ENCODE data around the gene GRM8. TPM values are rescaled to one million over a fixed set of nuclear protein-coding genes. Genes with fewer than 3 reads are reported as not detected.

The GRM8 gene
- total RNA-seq, 1 donor from 2014 or later: 7.8 TPM

DNA sequence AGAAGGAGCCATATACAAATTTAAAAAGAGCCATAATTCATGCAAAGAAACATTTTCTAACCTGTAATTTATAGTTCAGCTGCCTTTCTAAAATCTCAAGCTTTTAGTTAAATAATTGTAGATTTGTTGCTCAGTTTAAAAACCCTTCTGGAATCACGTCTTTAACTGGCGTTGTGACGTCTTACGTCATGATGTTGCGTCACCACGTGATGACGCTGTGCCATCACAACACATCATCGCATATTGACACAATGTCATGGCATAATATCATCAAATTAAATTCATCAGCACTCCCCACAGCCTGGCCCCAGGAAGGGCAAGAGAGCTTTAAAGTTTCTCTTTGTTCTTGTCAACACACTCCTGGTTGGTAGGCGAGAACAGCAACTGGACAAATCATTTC, 194.8 kb downstream of the GRM8 start:
- H3K4me1 Mint-ChIP-seq (ENCODE audit: low read depth, unreplicated experiment): no peaks in the 10 kb centered on the region
- H3K27ac Mint-ChIP-seq (ENCODE audit: unreplicated experiment): no peak overlapping the region
- no peak for TF ChIP-seq CTCF (IDR thresholded peaks at IDR 0.05; ENCODE audit: partially characterized antibody, unreplicated experiment)
- H3K9me3 Mint-ChIP-seq (ENCODE audit: unreplicated experiment): no peaks in the 10 kb centered on the region
- H3K36me3 Mint-ChIP-seq (ENCODE audit: unreplicated experiment): no peaks in the 10 kb centered on the region
- H3K4me3 Mint-ChIP-seq (ENCODE audit: unreplicated experiment): no peak overlapping the region
- H3K27me3 Mint-ChIP-seq (ENCODE audit: unreplicated experiment): no peaks in the 10 kb centered on the region
- DNase-seq: no peak

GRCh38 chr7:127056202-127056601, 196.5 kb downstream of the GRM8 start:
- no peak for DNase-seq
- no peak overlapping the region for H3K27ac Mint-ChIP-seq (ENCODE audit: unreplicated experiment)
- H3K4me3 Mint-ChIP-seq (ENCODE audit: unreplicated experiment): no peak overlapping the region
- no peaks in the 10 kb centered on the region for H3K27me3 Mint-ChIP-seq (ENCODE audit: unreplicated experiment)
- H3K9me3 Mint-ChIP-seq (ENCODE audit: unreplicated experiment): no peaks in the 10 kb centered on the region
- no peak for TF ChIP-seq CTCF (IDR thresholded peaks at IDR 0.05; ENCODE audit: partially characterized antibody, unreplicated experiment)
- H3K4me1 Mint-ChIP-seq (ENCODE audit: low read depth, unreplicated experiment): no peaks in the 10 kb centered on the region
- H3K36me3 Mint-ChIP-seq (ENCODE audit: unreplicated experiment): no peaks in the 10 kb centered on the region

DNA sequence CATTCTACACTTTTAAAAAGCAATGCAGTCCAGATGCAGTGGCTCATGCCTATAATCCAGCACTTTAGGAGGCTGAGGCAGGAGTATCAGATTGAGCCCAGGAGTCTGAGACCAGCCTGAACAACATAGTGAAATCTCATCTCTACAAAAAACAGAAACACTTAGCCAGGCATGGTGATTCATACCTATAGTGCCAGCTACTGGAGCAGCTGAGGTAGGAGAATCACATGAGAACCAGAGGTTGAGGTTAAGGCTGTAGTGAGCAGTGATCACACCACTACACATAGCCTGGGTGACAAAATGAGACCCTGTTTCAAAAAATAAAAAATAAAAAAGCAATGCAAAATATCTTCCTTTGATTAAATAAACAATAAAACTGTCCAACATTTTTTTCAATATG, 205.2 kb downstream of the GRM8 start:
- no peak overlapping the region for H3K4me3 Mint-ChIP-seq (ENCODE audit: unreplicated experiment)
- H3K4me1 Mint-ChIP-seq (ENCODE audit: low read depth, unreplicated experiment): no peaks in the 10 kb centered on the region
- no peak for DNase-seq
- no peaks in the 10 kb centered on the region for H3K9me3 Mint-ChIP-seq (ENCODE audit: unreplicated experiment)
- TF ChIP-seq CTCF (IDR thresholded peaks at IDR 0.05; ENCODE audit: partially characterized antibody, unreplicated experiment): no peak
- H3K27ac Mint-ChIP-seq (ENCODE audit: unreplicated experiment): no peak overlapping the region
- H3K27me3 Mint-ChIP-seq (ENCODE audit: unreplicated experiment): peaks cover 2% of the 10 kb centered on the region
- no peaks in the 10 kb centered on the region for H3K36me3 Mint-ChIP-seq (ENCODE audit: unreplicated experiment)

GRCh38 chr7:127041689-127042452, 210.9 kb downstream of the GRM8 start:
- Mint-ChIP-seq H3K9me3 (ENCODE audit: unreplicated experiment) (no peaks in the 10 kb centered on the region), H3K27me3 (ENCODE audit: unreplicated experiment) (peaks cover 2% of the 10 kb centered on the region), H3K4me1 (ENCODE audit: low read depth, unreplicated experiment) (no peaks in the 10 kb centered on the region), H3K36me3 (ENCODE audit: unreplicated experiment) (no peaks in the 10 kb centered on the region), H3K4me3 (ENCODE audit: unreplicated experiment) (no peak overlapping the region), H3K27ac (ENCODE audit: unreplicated experiment) (no peak overlapping the region)
- no peak for TF ChIP-seq CTCF (IDR thresholded peaks at IDR 0.05; ENCODE audit: partially characterized antibody, unreplicated experiment)
- no peak for DNase-seq

DNA sequence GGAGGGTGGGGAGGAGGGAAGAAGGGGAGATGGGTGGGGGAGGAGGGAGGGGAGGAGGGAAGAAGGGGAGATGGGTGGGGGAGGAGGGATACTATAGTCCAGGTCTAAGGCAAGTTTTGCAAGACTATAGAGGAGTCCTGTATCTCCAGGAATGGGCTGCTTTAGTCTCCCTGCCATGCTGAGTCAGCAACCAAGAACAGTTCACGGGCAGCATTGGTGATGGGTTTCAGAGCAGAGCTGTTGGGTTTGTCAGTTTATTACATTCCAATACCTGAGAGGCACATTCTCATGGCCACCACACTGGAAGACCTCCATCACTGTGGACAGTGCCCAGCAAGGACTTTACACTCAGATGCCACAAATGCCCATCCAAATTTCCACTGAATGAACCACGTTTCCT, 212.7 kb downstream of the GRM8 start:
- Mint-ChIP-seq H3K27me3 (ENCODE audit: unreplicated experiment) (peaks cover 4% of the 10 kb centered on the region), H3K4me3 (ENCODE audit: unreplicated experiment) (no peak overlapping the region), H3K27ac (ENCODE audit: unreplicated experiment) (no peak overlapping the region), H3K4me1 (ENCODE audit: low read depth, unreplicated experiment) (no peaks in the 10 kb centered on the region), H3K36me3 (ENCODE audit: unreplicated experiment) (no peaks in the 10 kb centered on the region), H3K9me3 (ENCODE audit: unreplicated experiment) (no peaks in the 10 kb centered on the region)
- DNase-seq: no peak
- TF ChIP-seq CTCF (IDR thresholded peaks at IDR 0.05; ENCODE audit: partially characterized antibody, unreplicated experiment): no peak
